Retinal pigment epithelial cell (primary cell): ENCODE data around the gene PXMP2.
A peak's percentile ranks its signal among the peaks of the same experiment; 100 is the strongest.

Source experiments
- DNase-seq: peaks from one replicate; pipeline ENCODE4 v3.0.0-alpha.2; 2010; ENCODE audit warnings: low read depth
- H3K4me3 ChIP-seq: 2 replicates; pipeline ENCODE4 v1.5.1; 2011; ENCODE audit warnings: mild to moderate bottlenecking, low read length, control low read depth, moderate library complexity
- TF ChIP-seq, protein P1 (sequence below): conservative IDR thresholded peaks from 2 replicates; pipeline ENCODE4 v1.5.1; 2011; ENCODE audit warnings: low read depth, low read length, control low read depth, inconsistent platforms

PXMP2 gene

GRCh38 chr12:132723764-132724140, 36.4 kb downstream of the PXMP2 start:
- no peak overlapping the region for H3K4me3 ChIP-seq
- TF ChIP-seq, protein P1, sequence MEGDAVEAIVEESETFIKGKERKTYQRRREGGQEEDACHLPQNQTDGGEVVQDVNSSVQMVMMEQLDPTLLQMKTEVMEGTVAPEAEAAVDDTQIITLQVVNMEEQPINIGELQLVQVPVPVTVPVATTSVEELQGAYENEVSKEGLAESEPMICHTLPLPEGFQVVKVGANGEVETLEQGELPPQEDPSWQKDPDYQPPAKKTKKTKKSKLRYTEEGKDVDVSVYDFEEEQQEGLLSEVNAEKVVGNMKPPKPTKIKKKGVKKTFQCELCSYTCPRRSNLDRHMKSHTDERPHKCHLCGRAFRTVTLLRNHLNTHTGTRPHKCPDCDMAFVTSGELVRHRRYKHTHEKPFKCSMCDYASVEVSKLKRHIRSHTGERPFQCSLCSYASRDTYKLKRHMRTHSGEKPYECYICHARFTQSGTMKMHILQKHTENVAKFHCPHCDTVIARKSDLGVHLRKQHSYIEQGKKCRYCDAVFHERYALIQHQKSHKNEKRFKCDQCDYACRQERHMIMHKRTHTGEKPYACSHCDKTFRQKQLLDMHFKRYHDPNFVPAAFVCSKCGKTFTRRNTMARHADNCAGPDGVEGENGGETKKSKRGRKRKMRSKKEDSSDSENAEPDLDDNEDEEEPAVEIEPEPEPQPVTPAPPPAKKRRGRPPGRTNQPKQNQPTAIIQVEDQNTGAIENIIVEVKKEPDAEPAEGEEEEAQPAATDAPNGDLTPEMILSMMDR = no peak
- peak; percentile 66 for DNase-seq

- DNase-seq = no peak
- TF ChIP-seq, protein P1 = no peak
- H3K4me3 ChIP-seq = no peak overlapping the region
These were observed 37.3 kb downstream of the PXMP2 start for GRCh38 chr12:132724506-132725241.

DNA sequence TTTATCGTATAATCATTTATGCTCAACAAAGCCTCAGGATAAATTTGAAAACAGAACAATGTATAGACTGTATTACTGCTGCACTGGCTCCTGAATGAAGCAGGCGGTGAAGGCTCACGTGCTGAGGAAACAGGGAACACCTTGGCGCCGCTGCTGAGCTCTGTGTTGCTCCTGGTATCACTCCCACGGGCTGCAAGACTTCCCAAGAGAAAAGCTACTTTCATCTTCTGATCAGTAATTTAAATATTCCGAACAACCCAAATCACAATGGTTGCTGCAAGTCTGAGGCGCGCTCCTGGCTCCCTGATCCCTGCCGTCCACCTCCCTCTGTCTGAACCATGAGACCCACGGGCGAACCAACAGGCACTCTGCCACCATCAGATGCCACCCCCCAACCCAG, 39.0 kb downstream of the PXMP2 start:
- no peak for DNase-seq
- TF ChIP-seq, protein P1 = no peak
- no peak overlapping the region for H3K4me3 ChIP-seq

- DNase-seq = no peak
- TF ChIP-seq, protein P1 = no peak
These were observed 39.9 kb downstream of the PXMP2 start for GRCh38 chr12:132727091-132727794.

DNA sequence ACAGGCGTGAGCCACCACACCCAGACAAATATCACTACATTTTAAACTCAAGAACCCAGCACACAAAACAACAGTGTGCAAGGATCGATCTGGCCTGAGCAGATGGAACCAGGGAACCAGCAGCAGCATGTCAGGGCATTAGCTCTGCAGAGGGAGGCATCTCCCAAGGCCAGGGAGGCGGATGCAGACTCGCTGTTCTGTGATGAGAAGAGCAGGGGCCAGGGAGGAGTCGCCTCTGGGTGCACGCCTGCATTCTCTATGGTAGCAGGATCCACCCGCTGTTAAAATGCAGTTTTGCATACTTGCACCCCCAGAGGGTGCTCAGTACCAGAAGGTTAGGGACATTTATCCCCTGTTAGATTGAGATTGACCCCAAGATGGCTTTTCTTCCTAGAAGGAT, 41.1 kb downstream of the PXMP2 start:
- DNase-seq = no peak
- no peak overlapping the region for H3K4me3 ChIP-seq
- TF ChIP-seq, protein P1 = no peak

More at GRCh38 chr12:132727091-132727794, 39.9 kb downstream of the PXMP2 start:
- H3K4me3 ChIP-seq = no peak overlapping the region

GRCh38 chr12:132729541-132730320, 42.3 kb downstream of the PXMP2 start:
- H3K4me3 ChIP-seq = no peak overlapping the region
- TF ChIP-seq, protein P1 = no peak
- no peak for DNase-seq
